OCI-LY1 (cell line): ENCODE results near the gene GIPC3.

ENCODE experiments used
- H2AFZ ChIP-seq: fragments of 200-600 bp; sonication (generic), shearing (Covaris generic); 2 replicates; pipeline ENCODE4 v1.6.0; 2014; ENCODE audit warnings: antibody characterized with exemption, mild to moderate bottlenecking, low read length
- H3F3A ChIP-seq: fragments of 200-600 bp; sonication (generic), shearing (Covaris generic); 2 replicates; pipeline ENCODE4 v1.6.0; 2014; ENCODE audit warnings: mild to moderate bottlenecking, antibody characterized with exemption, low read length, moderate library complexity; ENCODE audit not compliant: insufficient read depth
- H3K27ac ChIP-seq: fragments of 200-600 bp; sonication (generic); 2 replicates; pipeline ENCODE4 v1.5.1; 2014; ENCODE audit warnings: low read length, mixed run types, mild to moderate bottlenecking, low read depth; ENCODE audit not compliant: poor library complexity, severe bottlenecking
- H3K27me3 ChIP-seq: fragments of 200-600 bp; sonication (generic); 2 replicates; pipeline ENCODE4 v1.6.0; 2014; ENCODE audit warnings: antibody characterized with exemption, mild to moderate bottlenecking, low read length, moderate library complexity; ENCODE audit not compliant: insufficient read depth
- H3K36me3 ChIP-seq: fragments of 200-600 bp; sonication (generic); 2 replicates; pipeline ENCODE4 v1.6.1; 2014; ENCODE audit warnings: mild to moderate bottlenecking, antibody characterized with exemption, low read length, moderate library complexity, mixed read lengths; ENCODE audit not compliant: insufficient read depth
- H3K4me1 ChIP-seq: fragments of 200-600 bp; sonication (generic); 2 replicates; pipeline ENCODE4 v1.5.1; 2014; ENCODE audit warnings: mild to moderate bottlenecking, low read length, moderate library complexity; ENCODE audit not compliant: insufficient read depth, severe bottlenecking
- H3K4me2 ChIP-seq: fragments of 200-600 bp; sonication (generic), shearing (Covaris generic); 2 replicates; pipeline ENCODE4 v1.6.1; 2014; ENCODE audit warnings: low read length
- H3K4me3 ChIP-seq: fragments of 200-600 bp; sonication (generic); 2 replicates; pipeline ENCODE4 v1.5.1; 2014; ENCODE audit warnings: low read length, low read depth, mild to moderate bottlenecking, mixed read lengths; ENCODE audit not compliant: poor library complexity, severe bottlenecking
- H3K79me2 ChIP-seq: fragments of 200-600 bp; shearing (Covaris generic); 2 replicates; pipeline ENCODE4 v1.6.1; 2016; ENCODE audit warnings: mixed run types, low read length, mixed read lengths; ENCODE audit not compliant: insufficient read depth
- H3K9ac ChIP-seq: fragments of 200-600 bp; sonication (generic), shearing (Covaris generic); 2 replicates; pipeline ENCODE4 v1.6.1; 2014; ENCODE audit warnings: mild to moderate bottlenecking, low read length, mixed read lengths
- H3K9me2 ChIP-seq: fragments of 200-600 bp; sonication (generic), shearing (Covaris generic); 2 replicates; pipeline ENCODE4 v1.6.1; 2014; ENCODE audit warnings: low read depth, mild to moderate bottlenecking, low read length, mixed read lengths
- H3K9me3 ChIP-seq: fragments of 200-600 bp; shearing (Covaris generic); 2 replicates; pipeline ENCODE4 v1.6.1; 2014; ENCODE audit warnings: low read length, mixed read lengths
- H4K20me1 ChIP-seq: fragments of 200-600 bp; sonication (generic), shearing (Covaris generic); 2 replicates; pipeline ENCODE4 v1.6.0; 2016; ENCODE audit warnings: mild to moderate bottlenecking, low read length; ENCODE audit not compliant: insufficient read depth
- CTCF ChIP-seq: fragments of 200-600 bp; sonication (generic), shearing (Covaris generic); IDR thresholded peaks from 2 replicates; pipeline ENCODE4 v1.5.1; 2017; ENCODE audit warnings: mild to moderate bottlenecking, antibody characterized with exemption, low read length, moderate library complexity, mixed read lengths
- EZH2 ChIP-seq: fragments of 200-600 bp; sonication (generic), shearing (Covaris generic); IDR thresholded peaks from 2 replicates; pipeline ENCODE4 v1.8.0; 2017; ENCODE audit warnings: borderline replicate concordance, mixed run types, mild to moderate bottlenecking, antibody characterized with exemption, low read length, moderate library complexity, mixed read lengths

GIPC3 gene

GRCh38 chr19:3586127-3586626, 899 bp downstream of the GIPC3 start:
- Histone ChIP-seq H3K4me2 (no peak overlapping the region), H3K9ac (no peak overlapping the region), H3K9me2 (no peaks in the 10 kb centered on the region), H3K79me2 (no peaks in the 10 kb centered on the region), H3K27me3 (peaks cover 2% of the 10 kb centered on the region; the same call in 1 of the 2 replicates), H3K36me3 (no peaks in the 10 kb centered on the region), H2AFZ (no peak overlapping the region), H3K4me1 (no peaks in the 10 kb centered on the region), H3F3A (no peaks in the 10 kb centered on the region), H3K4me3 (no peak overlapping the region), H3K9me3 (no peaks in the 10 kb centered on the region), H3K27ac (no peak overlapping the region), H4K20me1 (no peaks in the 10 kb centered on the region)
- no peak for TF ChIP-seq EZH2
- peak; percentile 59 for TF ChIP-seq CTCF

GRCh38 chr19:3586707-3587346, 1.5 kb downstream of the GIPC3 start:
- Histone ChIP-seq H3K27ac (no peak overlapping the region), H3F3A (no peaks in the 10 kb centered on the region), H2AFZ (no peak overlapping the region), H3K79me2 (no peaks in the 10 kb centered on the region), H3K9me2 (no peaks in the 10 kb centered on the region), H3K4me3 (no peak overlapping the region), H3K36me3 (no peaks in the 10 kb centered on the region), H3K4me2 (no peak overlapping the region), H3K4me1 (no peaks in the 10 kb centered on the region), H3K27me3 (peaks cover 2% of the 10 kb centered on the region; the same call in 1 of the 2 replicates), H3K9ac (no peak overlapping the region), H4K20me1 (no peaks in the 10 kb centered on the region), H3K9me3 (no peaks in the 10 kb centered on the region)
- no peak for TF ChIP-seq EZH2
- no peak for TF ChIP-seq CTCF

GRCh38 chr19:3589439-3589838, 4.2 kb downstream of the GIPC3 start:
- Histone ChIP-seq H3K9me2 (no peaks in the 10 kb centered on the region), H3F3A (no peaks in the 10 kb centered on the region), H3K4me3 (no peak overlapping the region), H2AFZ (no peak overlapping the region), H3K9ac (no peak overlapping the region), H3K27ac (no peak overlapping the region), H4K20me1 (no peaks in the 10 kb centered on the region), H3K27me3 (no peaks in the 10 kb centered on the region; the same call in 1 of the 2 replicates), H3K4me2 (no peak overlapping the region), H3K36me3 (no peaks in the 10 kb centered on the region), H3K9me3 (no peaks in the 10 kb centered on the region), H3K4me1 (no peaks in the 10 kb centered on the region), H3K79me2 (no peaks in the 10 kb centered on the region)
- no peak for TF ChIP-seq CTCF
- TF ChIP-seq EZH2: no peak
